ENCODE measurements around the gene SLC7A14. TPM values are rescaled to one million over a fixed set of nuclear protein-coding genes. Genes with fewer than 3 reads are reported as not detected.

SLC7A14 gene
- polyA plus RNA-seq, 3 donors = not detected

- Mint-ChIP-seq H3K36me3 (no peaks in the 10 kb centered on the region), H3K4me1 (no peaks in the 10 kb centered on the region), H3K27me3 (ENCODE audit: low read depth in 3 of 3) (peaks cover 2% of the 10 kb centered on the region in 3 donors), H3K4me3 (no peak overlapping the region), H3K27ac (no peak overlapping the region), H3K9me3 (peaks cover 0 to 3% (median 0%) of the 10 kb centered on the region in 7 donors)
- H3K4me3 ChIP-seq (replicated peaks in 1 of 3; ENCODE audit: low read depth in 2 of 3, low read length in 3 of 3) = no peak overlapping the region
- no peaks in the 10 kb centered on the region for H3K27me3 ChIP-seq (ENCODE audit: control insufficient read depth in 2 of 2, insufficient read depth in 2 of 2, low read length in 2 of 2)
- no peak overlapping the region for H3K27ac ChIP-seq (ENCODE audit: low read depth in 1 of 2, low read length in 2 of 2)
- intact Hi-C loops (cut with micrococcal nuclease) = no loop called here
- H3K4me1 ChIP-seq (ENCODE audit: control insufficient read depth in 1 of 2, insufficient read depth in 2 of 2, low read length in 2 of 2) = no peaks in the 10 kb centered on the region
- no peak overlapping the region for H3K4me2 ChIP-seq (replicated peaks; ENCODE audit: extremely low read depth, low read length, poor library complexity, severe bottlenecking)
- H4K20me1 ChIP-seq (ENCODE audit: insufficient read depth, low read length) = no peaks in the 10 kb centered on the region
- TF ChIP-seq, protein P1, sequence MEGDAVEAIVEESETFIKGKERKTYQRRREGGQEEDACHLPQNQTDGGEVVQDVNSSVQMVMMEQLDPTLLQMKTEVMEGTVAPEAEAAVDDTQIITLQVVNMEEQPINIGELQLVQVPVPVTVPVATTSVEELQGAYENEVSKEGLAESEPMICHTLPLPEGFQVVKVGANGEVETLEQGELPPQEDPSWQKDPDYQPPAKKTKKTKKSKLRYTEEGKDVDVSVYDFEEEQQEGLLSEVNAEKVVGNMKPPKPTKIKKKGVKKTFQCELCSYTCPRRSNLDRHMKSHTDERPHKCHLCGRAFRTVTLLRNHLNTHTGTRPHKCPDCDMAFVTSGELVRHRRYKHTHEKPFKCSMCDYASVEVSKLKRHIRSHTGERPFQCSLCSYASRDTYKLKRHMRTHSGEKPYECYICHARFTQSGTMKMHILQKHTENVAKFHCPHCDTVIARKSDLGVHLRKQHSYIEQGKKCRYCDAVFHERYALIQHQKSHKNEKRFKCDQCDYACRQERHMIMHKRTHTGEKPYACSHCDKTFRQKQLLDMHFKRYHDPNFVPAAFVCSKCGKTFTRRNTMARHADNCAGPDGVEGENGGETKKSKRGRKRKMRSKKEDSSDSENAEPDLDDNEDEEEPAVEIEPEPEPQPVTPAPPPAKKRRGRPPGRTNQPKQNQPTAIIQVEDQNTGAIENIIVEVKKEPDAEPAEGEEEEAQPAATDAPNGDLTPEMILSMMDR (IDR thresholded peaks at IDR 0.05) = no peak
- no peaks in the 10 kb centered on the region for H3K36me3 ChIP-seq (replicated peaks in 1 of 2; ENCODE audit: control insufficient read depth in 1 of 2, insufficient read depth in 2 of 2, low read length in 2 of 2)
- WGBS (ENCODE audit: insufficient coverage) = no CpG with 5 or more reads among the region's 1 CpG
- DNase-seq = no peak
- no peaks in the 10 kb centered on the region for H3K9me3 ChIP-seq (replicated peaks in 1 of 2; ENCODE audit: control insufficient read depth in 1 of 2, insufficient read depth in 1 of 2, low read length in 2 of 2)
- H3K9ac ChIP-seq (ENCODE audit: insufficient read depth, low read length, poor library complexity, severe bottlenecking) = no peak overlapping the region
- H3K79me2 ChIP-seq (ENCODE audit: insufficient read depth, low read length) = no peaks in the 10 kb centered on the region
- H2AFZ ChIP-seq (ENCODE audit: insufficient read depth, low read depth, low read length, poor library complexity, severe bottlenecking) = no peak overlapping the region
Measured at GRCh38 chr3:170602556-170602955, 16.7 kb upstream of the SLC7A14 start.

DNA sequence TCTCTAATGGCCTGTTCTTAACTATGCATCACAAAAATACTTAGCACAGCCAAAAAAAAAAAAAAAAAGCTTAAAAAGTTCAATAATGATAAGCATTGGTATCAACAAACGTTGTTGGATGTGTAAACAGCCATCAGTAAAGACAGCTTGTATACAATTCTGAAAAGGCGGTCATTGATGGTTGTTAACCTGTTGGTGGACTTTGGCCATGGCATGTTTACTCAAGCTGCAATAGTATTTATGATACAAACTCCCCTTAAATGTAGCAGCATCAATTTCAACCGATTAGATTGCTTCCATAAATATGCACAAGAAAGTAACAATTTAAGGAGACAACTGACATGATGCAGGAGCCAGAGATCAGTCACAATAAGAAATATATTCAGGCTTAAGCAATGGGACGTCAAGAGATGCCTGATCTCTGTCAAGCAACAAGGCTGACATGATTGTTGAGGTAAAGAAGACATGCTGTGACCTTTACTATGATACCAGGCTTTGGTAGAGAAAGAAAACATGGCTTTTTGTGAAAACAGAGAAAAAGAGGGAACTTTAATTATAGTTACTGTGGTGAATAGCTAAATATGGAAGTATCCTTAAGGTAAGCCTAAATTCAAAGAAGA is 14.2 kb upstream of the SLC7A14 start:
- intact Hi-C loops (cut with micrococcal nuclease) = no loop called here
- H4K20me1 ChIP-seq (ENCODE audit: insufficient read depth, low read length) = no peaks in the 10 kb centered on the region
- no peak for DNase-seq
- H3K27me3 Mint-ChIP-seq (ENCODE audit: low read depth in 3 of 3) = peaks cover 2% of the 10 kb centered on the region in 3 donors
- H3K36me3 Mint-ChIP-seq = no peaks in the 10 kb centered on the region
- H3K4me2 ChIP-seq (replicated peaks; ENCODE audit: extremely low read depth, low read length, poor library complexity, severe bottlenecking) = no peak overlapping the region
- no peak overlapping the region for H3K4me3 Mint-ChIP-seq
- H3K27ac Mint-ChIP-seq = no peak overlapping the region
- H2AFZ ChIP-seq (ENCODE audit: insufficient read depth, low read depth, low read length, poor library complexity, severe bottlenecking) = no peak overlapping the region
- no peaks in the 10 kb centered on the region for H3K4me1 ChIP-seq (ENCODE audit: control insufficient read depth in 1 of 2, insufficient read depth in 2 of 2, low read length in 2 of 2)
- TF ChIP-seq, protein P1 (IDR thresholded peaks at IDR 0.05) = no peak
- H3K9ac ChIP-seq (ENCODE audit: insufficient read depth, low read length, poor library complexity, severe bottlenecking) = no peak overlapping the region
- H3K9me3 Mint-ChIP-seq = peaks cover 0 to 5% (median 0%) of the 10 kb centered on the region in 7 donors
- no peak overlapping the region for H3K4me3 ChIP-seq (replicated peaks in 1 of 3; ENCODE audit: low read depth in 2 of 3, low read length in 3 of 3)
- no peaks in the 10 kb centered on the region for H3K36me3 ChIP-seq (replicated peaks in 1 of 2; ENCODE audit: control insufficient read depth in 1 of 2, insufficient read depth in 2 of 2, low read length in 2 of 2)
- no peaks in the 10 kb centered on the region for H3K4me1 Mint-ChIP-seq
- no peaks in the 10 kb centered on the region for H3K9me3 ChIP-seq (replicated peaks in 1 of 2; ENCODE audit: control insufficient read depth in 1 of 2, insufficient read depth in 1 of 2, low read length in 2 of 2)
- H3K27me3 ChIP-seq (ENCODE audit: control insufficient read depth in 2 of 2, insufficient read depth in 2 of 2, low read length in 2 of 2) = no peaks in the 10 kb centered on the region
- WGBS (ENCODE audit: insufficient coverage) = 100% methylated on average over 1 of the region's 4 CpGs
- H3K27ac ChIP-seq (ENCODE audit: low read depth in 1 of 2, low read length in 2 of 2) = no peak overlapping the region
- H3K79me2 ChIP-seq (ENCODE audit: insufficient read depth, low read length) = no peaks in the 10 kb centered on the region
